GM12864 (cell line): Measurements from ENCODE around the gene ERBB4.
"Not testable (repeated sequence)": the region's sequence is repeated elsewhere in the genome, so short reads cannot be mapped to it uniquely, and the experiment has no call there.

Experiments used
- DNase-seq: peaks from one replicate; pipeline ENCODE4 v3.0.0-alpha.2; 2011; ENCODE audit warnings: low read depth
- H3K4me3 ChIP-seq: 2 replicates; pipeline ENCODE4 v1.5.1; 2011; ENCODE audit warnings: mild to moderate bottlenecking, low read depth, low read length, control low read depth
- CTCF ChIP-seq: IDR thresholded peaks from 2 replicates; pipeline ENCODE4 v1.5.1; 2011; ENCODE audit warnings: low read depth, mild to moderate bottlenecking, moderate library complexity, low read length, control low read depth, inconsistent platforms; ENCODE audit errors: missing control alignments

ERBB4 gene

DNA sequence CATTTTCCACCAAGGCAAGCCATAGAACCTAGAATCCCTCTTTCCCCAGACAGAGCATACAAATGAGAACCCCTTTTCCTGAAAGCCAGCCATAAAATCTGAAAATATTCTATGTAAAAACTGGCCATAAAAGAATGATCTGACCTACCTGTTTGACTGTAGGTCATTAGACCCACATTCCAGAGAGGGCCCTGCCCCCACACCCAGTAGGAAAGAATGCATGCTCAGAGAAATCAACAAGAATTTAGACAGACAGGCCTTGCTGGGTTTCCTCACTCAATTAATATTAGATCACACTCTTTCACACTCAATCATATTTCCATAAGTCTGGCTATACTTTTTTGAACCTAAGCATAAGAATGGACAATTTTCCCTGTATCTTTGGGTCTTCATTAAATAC is 929.5 kb downstream of the ERBB4 start:
- no peak overlapping the region for H3K4me3 ChIP-seq
- no peak for TF ChIP-seq CTCF
- no peak for DNase-seq

DNA sequence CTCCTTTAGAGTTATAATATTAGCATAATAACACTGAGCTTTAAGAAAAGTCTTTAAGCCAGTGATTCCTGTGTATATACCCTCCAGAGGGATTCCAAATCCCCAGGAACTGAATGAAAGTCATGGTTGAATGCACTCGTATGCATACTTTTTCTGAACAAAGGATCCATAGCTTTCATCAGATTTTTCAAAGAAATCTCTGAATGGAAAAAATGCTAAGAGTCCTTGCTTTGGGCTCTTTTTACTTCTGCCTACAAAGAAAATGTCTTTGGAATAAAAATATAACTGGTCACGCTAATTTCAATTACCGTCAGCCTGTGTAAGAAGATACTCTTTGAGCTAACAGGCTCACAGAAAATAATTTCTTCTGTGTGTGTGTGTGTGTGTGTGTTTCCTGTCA is 939.5 kb downstream of the ERBB4 start:
- DNase-seq: no peak
- H3K4me3 ChIP-seq: no peak overlapping the region
- no peak for TF ChIP-seq CTCF

DNA sequence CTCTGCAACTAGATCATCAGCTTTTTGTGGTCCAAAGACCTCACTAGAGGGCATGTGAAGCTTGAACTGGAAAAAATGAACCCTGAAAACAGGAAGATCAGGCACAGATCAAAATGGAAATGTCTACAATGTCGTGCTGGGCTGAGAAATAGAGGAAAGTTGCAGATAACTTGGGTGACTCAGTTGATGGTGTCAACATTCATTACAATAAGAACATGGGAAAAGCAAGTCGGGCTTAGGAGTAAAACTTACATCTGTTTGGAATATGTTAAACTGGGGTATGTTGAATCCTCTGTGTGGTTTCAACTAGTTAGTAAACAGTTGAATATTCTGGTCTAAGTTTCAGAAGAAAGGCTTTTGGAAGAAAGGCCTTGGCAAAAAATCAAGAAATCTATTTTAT is 940.4 kb downstream of the ERBB4 start:
- H3K4me3 ChIP-seq: no peak overlapping the region
- TF ChIP-seq CTCF: no peak
- no peak for DNase-seq

- not testable (repeated sequence) for H3K4me3 ChIP-seq, DNase-seq
Measured at GRCh38 chr2:211592006-211592405, 946.6 kb downstream of the ERBB4 start.

GRCh38 chr2:211591426-211591825 is 947.2 kb downstream of the ERBB4 start:
- DNase-seq: no peak
- no peak for TF ChIP-seq CTCF
- H3K4me3 ChIP-seq: no peak overlapping the region

DNA sequence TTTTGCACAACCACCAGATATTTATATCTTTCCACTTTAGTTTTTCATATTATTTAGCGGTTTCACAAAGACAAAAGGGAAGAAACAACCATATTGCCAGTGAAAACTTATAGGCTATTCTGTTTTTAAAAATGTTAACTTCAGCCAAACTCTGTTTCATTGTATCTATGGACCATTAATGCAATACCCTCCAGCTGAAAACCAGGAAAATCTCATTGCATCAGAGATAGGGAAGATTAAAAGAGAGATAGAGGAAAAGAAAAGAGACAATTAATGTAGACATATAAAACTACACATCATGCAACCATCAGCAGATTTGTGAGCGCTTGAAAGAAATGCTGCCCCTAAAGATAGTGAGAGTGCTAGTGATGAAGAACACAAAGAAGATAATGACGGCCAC is 970.2 kb downstream of the ERBB4 start:
- no peak for TF ChIP-seq CTCF
- H3K4me3 ChIP-seq: no peak overlapping the region
- no peak for DNase-seq

DNA sequence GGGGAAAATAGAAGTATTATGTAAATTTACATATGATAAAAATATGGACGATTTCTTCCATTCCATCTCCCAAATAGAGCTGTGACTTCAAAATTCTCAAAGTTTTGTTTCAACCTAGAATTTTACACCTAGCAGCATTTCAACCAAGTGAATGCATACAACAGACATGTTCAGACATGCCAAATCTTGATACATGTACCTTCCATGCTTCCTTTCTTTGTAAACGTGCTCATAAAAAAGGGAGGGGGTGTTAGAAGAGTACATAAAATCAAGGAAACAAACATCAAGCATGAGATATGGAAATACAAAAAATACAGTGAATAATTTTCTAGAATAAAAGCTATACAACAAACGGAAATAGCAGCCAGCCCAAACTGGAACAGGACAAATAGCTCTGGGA is 974.2 kb downstream of the ERBB4 start:
- no peak overlapping the region for H3K4me3 ChIP-seq
- DNase-seq: no peak
- TF ChIP-seq CTCF: no peak

- H3K4me3 ChIP-seq: no peak overlapping the region
- DNase-seq: no peak
- TF ChIP-seq CTCF: no peak
Measured at GRCh38 chr2:211545582-211545981, 993.0 kb downstream of the ERBB4 start.
